Panc1 (cell line): ENCODE measurements around the gene PSG1.
A peak's percentile ranks its signal among the peaks of the same experiment; 100 is the strongest.

Source experiments
- POLR2AphosphoS5 ChIP-seq: IDR thresholded peaks from 2 replicates; pipeline ENCODE4 v1.6.1; 2012; ENCODE audit warnings: mild to moderate bottlenecking, low read depth, low read length, moderate library complexity
- SIN3A ChIP-seq: IDR thresholded peaks from 2 replicates; pipeline ENCODE4 v1.6.1; 2012; ENCODE audit warnings: low read depth, mild to moderate bottlenecking, low read length, moderate library complexity, borderline replicate concordance; ENCODE audit not compliant: insufficient read depth
- TF ChIP-seq, protein P1 (sequence below): fragments of 450-650 bp; IDR thresholded peaks from 2 replicates; pipeline ENCODE4 v1.5.1; 2017; ENCODE audit warnings: mild to moderate bottlenecking
- TF ChIP-seq, protein P2 (sequence below), 2 experiments: IDR thresholded peaks; 2 replicates each; pipeline ENCODE4 v1.6.1; 2011 to 2012; ENCODE audit warnings: low read depth in 2 of 2, control low read depth in 1 of 2, low read length in 1 of 2, mild to moderate bottlenecking in 1 of 2, moderate library complexity in 1 of 2; ENCODE audit not compliant: insufficient read depth in 1 of 2

DNA sequence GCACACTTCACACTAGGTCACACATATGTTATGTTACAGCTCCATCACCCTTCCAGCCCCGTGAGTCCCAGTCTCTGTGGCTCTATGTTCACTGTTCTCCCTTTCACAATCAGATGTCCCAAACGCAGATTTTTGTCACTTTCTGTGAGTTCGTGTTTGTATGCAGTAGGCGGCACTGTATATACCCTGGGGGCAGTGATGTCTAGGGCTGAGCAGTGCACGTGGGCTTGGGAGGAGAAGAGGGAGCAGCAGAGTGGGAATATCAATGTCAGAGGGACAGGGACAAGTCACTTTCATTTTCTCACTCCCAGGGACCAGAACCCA, 22.0 kb downstream of the PSG1 start:
- TF ChIP-seq, protein P1, sequence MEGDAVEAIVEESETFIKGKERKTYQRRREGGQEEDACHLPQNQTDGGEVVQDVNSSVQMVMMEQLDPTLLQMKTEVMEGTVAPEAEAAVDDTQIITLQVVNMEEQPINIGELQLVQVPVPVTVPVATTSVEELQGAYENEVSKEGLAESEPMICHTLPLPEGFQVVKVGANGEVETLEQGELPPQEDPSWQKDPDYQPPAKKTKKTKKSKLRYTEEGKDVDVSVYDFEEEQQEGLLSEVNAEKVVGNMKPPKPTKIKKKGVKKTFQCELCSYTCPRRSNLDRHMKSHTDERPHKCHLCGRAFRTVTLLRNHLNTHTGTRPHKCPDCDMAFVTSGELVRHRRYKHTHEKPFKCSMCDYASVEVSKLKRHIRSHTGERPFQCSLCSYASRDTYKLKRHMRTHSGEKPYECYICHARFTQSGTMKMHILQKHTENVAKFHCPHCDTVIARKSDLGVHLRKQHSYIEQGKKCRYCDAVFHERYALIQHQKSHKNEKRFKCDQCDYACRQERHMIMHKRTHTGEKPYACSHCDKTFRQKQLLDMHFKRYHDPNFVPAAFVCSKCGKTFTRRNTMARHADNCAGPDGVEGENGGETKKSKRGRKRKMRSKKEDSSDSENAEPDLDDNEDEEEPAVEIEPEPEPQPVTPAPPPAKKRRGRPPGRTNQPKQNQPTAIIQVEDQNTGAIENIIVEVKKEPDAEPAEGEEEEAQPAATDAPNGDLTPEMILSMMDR, result peak; percentile 44; the same call in 1 of the 2 replicates
- TF ChIP-seq SIN3A (no peak), POLR2AphosphoS5 (no peak)
- TF ChIP-seq, protein P2, sequence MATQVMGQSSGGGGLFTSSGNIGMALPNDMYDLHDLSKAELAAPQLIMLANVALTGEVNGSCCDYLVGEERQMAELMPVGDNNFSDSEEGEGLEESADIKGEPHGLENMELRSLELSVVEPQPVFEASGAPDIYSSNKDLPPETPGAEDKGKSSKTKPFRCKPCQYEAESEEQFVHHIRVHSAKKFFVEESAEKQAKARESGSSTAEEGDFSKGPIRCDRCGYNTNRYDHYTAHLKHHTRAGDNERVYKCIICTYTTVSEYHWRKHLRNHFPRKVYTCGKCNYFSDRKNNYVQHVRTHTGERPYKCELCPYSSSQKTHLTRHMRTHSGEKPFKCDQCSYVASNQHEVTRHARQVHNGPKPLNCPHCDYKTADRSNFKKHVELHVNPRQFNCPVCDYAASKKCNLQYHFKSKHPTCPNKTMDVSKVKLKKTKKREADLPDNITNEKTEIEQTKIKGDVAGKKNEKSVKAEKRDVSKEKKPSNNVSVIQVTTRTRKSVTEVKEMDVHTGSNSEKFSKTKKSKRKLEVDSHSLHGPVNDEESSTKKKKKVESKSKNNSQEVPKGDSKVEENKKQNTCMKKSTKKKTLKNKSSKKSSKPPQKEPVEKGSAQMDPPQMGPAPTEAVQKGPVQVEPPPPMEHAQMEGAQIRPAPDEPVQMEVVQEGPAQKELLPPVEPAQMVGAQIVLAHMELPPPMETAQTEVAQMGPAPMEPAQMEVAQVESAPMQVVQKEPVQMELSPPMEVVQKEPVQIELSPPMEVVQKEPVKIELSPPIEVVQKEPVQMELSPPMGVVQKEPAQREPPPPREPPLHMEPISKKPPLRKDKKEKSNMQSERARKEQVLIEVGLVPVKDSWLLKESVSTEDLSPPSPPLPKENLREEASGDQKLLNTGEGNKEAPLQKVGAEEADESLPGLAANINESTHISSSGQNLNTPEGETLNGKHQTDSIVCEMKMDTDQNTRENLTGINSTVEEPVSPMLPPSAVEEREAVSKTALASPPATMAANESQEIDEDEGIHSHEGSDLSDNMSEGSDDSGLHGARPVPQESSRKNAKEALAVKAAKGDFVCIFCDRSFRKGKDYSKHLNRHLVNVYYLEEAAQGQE (IDR thresholded peaks at IDR 0.05; ENCODE audit: insufficient read depth in 1 of 2, low read depth in 2 of 2, low read length in 1 of 2), result no peak
